Subcutaneous preadipocyte (primary cell): ENCODE measurements around the gene CUTC. TPM values are rescaled to one million over a fixed set of nuclear protein-coding genes. Genes with fewer than 3 reads are reported as not detected.

Source experiments
- total RNA-seq: library from RNA; depleted of rRNA; stranded (reverse); fragments of >200 nt; gene quantifications from 2 replicates; pipeline ENCODE4 v1.2.3, GENCODE V29; 2012

The CUTC gene
- total RNA-seq, result 19.0 and 25.7 TPM in 2 replicates

GRCh38 chr10:99732033-99732842 lies at the start of gene CUTC, which contains the start of gene COX15:
Gene CUTC, plus strand, starts transcription at chr10:99732234. Its CDS starts 115 bp downstream, at chr10:99732349.
Gene COX15, minus strand, starts transcription at chr10:99732127. Its CDS starts 78 bp downstream, at chr10:99732049.

GRCh38 chr10:99782447-99783286 lies 50.6 kb downstream of the CUTC start, which contains the start of gene ABCC2:
Gene ABCC2, plus strand, starts transcription at chr10:99782640. Its CDS starts 205 bp downstream, at chr10:99782845.

Other genes with a start within 250 kb of the CUTC start
- gene NKX2-3, start 199.3 kb upstream of the CUTC start, total RNA-seq, result not detected in 2 replicates
- gene SLC25A28, start 111.8 kb upstream of the CUTC start, total RNA-seq, result 13.5 and 19.8 TPM in 2 replicates
- gene ENTPD7, start 72.7 kb upstream of the CUTC start, total RNA-seq, result 8.5 and 13.9 TPM in 2 replicates
- gene COX15, start 107 bp upstream of the CUTC start, total RNA-seq, result 34.9 and 47.3 TPM in 2 replicates
- 12.1 and 22.7 TPM in 2 replicates for gene ABCC2, start 50.4 kb downstream of the CUTC start, total RNA-seq